HepG2 (cell line): ENCODE results near the gene GDF15. TPM values are rescaled to one million over a fixed set of nuclear protein-coding genes. Genes with fewer than 3 reads are reported as not detected.

ENCODE experiments used
- ETV6 ChIP-seq: sonication (generic); formaldehyde crosslinking; conservative IDR thresholded peaks from 2 replicates; pipeline ENCODE4 v1.4.0; 2020; ENCODE audit warnings: missing genetic modification reagents
- FOXA3 ChIP-seq: IDR thresholded peaks from 2 replicates; pipeline ENCODE4 v1.6.1; 2016; ENCODE audit warnings: missing genetic modification reagents, missing compliant biosample characterization
- IKZF1 ChIP-seq: fragments of 450-650 bp; IDR thresholded peaks from 2 replicates; pipeline ENCODE4 v1.7.1; 2016
- KDM5B ChIP-seq: sonication (generic); formaldehyde crosslinking; IDR thresholded peaks from 2 replicates; pipeline ENCODE4 v1.4.0; 2020; ENCODE audit warnings: missing genetic modification reagents, mild to moderate bottlenecking, borderline replicate concordance
- MED8 ChIP-seq: sonication (generic); formaldehyde crosslinking; IDR thresholded peaks from 2 replicates; pipeline ENCODE4 v1.8.1; 2023; ENCODE audit warnings: mild to moderate bottlenecking, missing genetic modification reagents; ENCODE audit not compliant: insufficient replicate concordance
- SMYD3 ChIP-seq: sonication (generic); formaldehyde crosslinking; IDR thresholded peaks from 2 replicates; pipeline ENCODE4 v1.8.1; 2023; ENCODE audit warnings: mild to moderate bottlenecking, missing genetic modification reagents
- TARDBP ChIP-seq: sonication (generic); formaldehyde crosslinking; IDR thresholded peaks from 2 replicates; pipeline ENCODE4 v1.8.0; 2022; ENCODE audit warnings: mild to moderate bottlenecking, missing genetic modification reagents
- ZNF138 ChIP-seq: sonication (generic); formaldehyde crosslinking; IDR thresholded peaks from 2 replicates; pipeline ENCODE4 v1.5.0; 2020; ENCODE audit warnings: mild to moderate bottlenecking, low read depth, missing genetic modification reagents
- ZNF326 ChIP-seq: sonication (generic); formaldehyde crosslinking; IDR thresholded peaks from 2 replicates; pipeline ENCODE4 v1.4.0; 2020; ENCODE audit warnings: missing genetic modification reagents, borderline replicate concordance
- ZNF558 ChIP-seq: sonication (generic); formaldehyde crosslinking; IDR thresholded peaks from 2 replicates; pipeline ENCODE4 v1.9.0; 2022; ENCODE audit warnings: mild to moderate bottlenecking, missing genetic modification reagents, borderline replicate concordance
- ZNF883 ChIP-seq: sonication (generic); formaldehyde crosslinking; IDR thresholded peaks from 2 replicates; pipeline ENCODE4 v1.5.1; 2020; ENCODE audit warnings: mild to moderate bottlenecking, missing genetic modification reagents; ENCODE audit errors: not compliant biosample characterization
- polyA plus RNA-seq, 8 experiments: library from polyadenylated mRNA; depleted of rRNA in 3 of 8; stranded (reverse) in 7 of 8; unstranded in 1 of 8; fragments of >200 nt; fragmentation: Illumina TruSeq in 4 of 8; extraction: Trizol in 4 of 8; gene quantifications; 2 replicates each; pipeline versions ENCODE4 v1.2.1 to v1.2.3, GENCODE V29; 2011 to 2016; ENCODE audit warnings: low read depth in 4 of 8, missing spikeins in 1 of 8, mixed read lengths in 1 of 8; ENCODE audit not compliant: insufficient read depth in 1 of 8
- total RNA-seq, 5 experiments: library from RNA; depleted of rRNA; stranded (reverse); fragments of >200 nt; fragmentation: Illumina TruSeq; extraction: Trizol; gene quantifications; 2 replicates each; pipeline ENCODE4 v1.2.3, GENCODE V29; 2016; ENCODE audit warnings: low read depth in 1 of 5
- TF ChIP-seq, protein P1 (sequence below): sonication (generic); formaldehyde crosslinking; IDR thresholded peaks from 2 replicates; pipeline ENCODE4 v1.5.0; 2020; ENCODE audit warnings: mild to moderate bottlenecking, missing genetic modification reagents
- TF ChIP-seq, protein P2 (sequence below): sonication (generic); formaldehyde crosslinking; IDR thresholded peaks from 2 replicates; pipeline ENCODE4 v1.5.0; 2020; ENCODE audit warnings: mild to moderate bottlenecking, missing genetic modification reagents
- TF ChIP-seq, protein P3 (sequence below): sonication (generic); formaldehyde crosslinking; IDR thresholded peaks from 2 replicates; pipeline ENCODE4 v1.8.0; 2022; ENCODE audit warnings: low read depth, missing genetic modification reagents
- TF ChIP-seq, protein P4 (sequence below): sonication (generic); formaldehyde crosslinking; IDR thresholded peaks from 2 replicates; pipeline ENCODE4 v1.4.0; 2020; ENCODE audit warnings: missing genetic modification reagents, borderline replicate concordance
- TF ChIP-seq, protein P5 (sequence below): sonication (generic); formaldehyde crosslinking; IDR thresholded peaks from 2 replicates; pipeline ENCODE4 v1.4.0; 2020; ENCODE audit warnings: mild to moderate bottlenecking, missing genetic modification reagents

The GDF15 gene
- total and polyA plus RNA-seq, 2 of the 13 experiments (the other 11 are each of a cell fraction or from before 2014, with no cell fraction given) = 146 to 422 TPM

DNA sequence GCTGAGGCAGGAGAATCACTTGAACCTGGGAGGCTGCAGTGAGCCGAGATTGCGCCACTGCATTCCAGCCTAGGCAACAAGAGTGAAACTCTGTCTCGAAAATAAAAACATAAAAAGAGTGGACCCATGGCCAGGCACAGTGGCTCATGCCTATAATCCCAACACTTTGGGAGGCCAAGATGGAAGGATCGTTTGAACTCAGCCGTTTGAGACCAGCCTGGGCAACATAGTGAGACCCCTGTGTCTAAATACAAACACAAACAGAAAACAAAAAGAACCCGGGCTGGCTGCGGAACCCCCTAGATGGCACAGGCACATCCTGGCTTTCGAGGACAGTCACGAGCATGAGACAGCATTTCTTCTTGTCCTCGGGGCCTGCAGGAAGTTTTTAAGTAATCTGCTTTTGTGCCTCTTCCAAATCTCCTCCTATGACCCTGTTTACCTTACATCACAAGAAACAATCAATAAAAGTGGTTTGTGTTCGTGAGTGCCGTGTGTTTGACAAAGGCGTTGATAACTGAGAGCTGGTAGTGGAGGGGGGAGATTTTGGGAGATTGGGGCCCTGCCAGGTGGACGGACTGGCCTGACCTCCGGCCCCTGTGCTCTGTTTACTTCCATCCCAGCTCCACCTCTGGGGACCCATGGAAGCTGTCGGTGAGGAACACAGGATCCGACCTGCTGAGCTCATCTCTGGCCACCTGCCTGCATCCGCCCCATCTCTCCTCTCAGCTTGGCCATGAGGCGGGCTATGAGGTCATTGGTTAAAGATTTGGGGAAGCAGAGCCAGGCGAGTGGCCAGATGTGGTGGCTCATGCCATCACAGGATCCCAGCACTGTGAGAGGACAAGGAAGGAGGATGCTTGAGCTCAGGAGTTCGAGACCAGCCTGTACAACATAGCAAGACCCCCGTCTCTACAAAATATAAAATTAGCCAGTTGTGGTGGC is 5.9 kb upstream of the GDF15 start (continued):
- TF ChIP-seq, protein P1, sequence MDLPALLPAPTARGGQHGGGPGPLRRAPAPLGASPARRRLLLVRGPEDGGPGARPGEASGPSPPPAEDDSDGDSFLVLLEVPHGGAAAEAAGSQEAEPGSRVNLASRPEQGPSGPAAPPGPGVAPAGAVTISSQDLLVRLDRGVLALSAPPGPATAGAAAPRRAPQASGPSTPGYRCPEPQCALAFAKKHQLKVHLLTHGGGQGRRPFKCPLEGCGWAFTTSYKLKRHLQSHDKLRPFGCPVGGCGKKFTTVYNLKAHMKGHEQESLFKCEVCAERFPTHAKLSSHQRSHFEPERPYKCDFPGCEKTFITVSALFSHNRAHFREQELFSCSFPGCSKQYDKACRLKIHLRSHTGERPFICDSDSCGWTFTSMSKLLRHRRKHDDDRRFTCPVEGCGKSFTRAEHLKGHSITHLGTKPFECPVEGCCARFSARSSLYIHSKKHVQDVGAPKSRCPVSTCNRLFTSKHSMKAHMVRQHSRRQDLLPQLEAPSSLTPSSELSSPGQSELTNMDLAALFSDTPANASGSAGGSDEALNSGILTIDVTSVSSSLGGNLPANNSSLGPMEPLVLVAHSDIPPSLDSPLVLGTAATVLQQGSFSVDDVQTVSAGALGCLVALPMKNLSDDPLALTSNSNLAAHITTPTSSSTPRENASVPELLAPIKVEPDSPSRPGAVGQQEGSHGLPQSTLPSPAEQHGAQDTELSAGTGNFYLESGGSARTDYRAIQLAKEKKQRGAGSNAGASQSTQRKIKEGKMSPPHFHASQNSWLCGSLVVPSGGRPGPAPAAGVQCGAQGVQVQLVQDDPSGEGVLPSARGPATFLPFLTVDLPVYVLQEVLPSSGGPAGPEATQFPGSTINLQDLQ = peak; percentile 62; the same call in 1 of the 2 replicates
- TF ChIP-seq FOXA3 (CRISPR knock-in tag) (peak; percentile 97), ETV6 (CRISPR knock-in tag) (no peak), ZNF326 (CRISPR knock-in tag) (no peak), IKZF1 (no peak), MED8 (CRISPR knock-in tag) (peak; percentile 99), ZNF138 (CRISPR knock-in tag) (0 out of 2 replicates have a peak, but pooled peaks have one; percentile 43), TARDBP (CRISPR knock-in tag) (peak; percentile 95), KDM5B (CRISPR knock-in tag) (peak; percentile 77; the same call in 1 of the 2 replicates), SMYD3 (CRISPR knock-in tag) (no peak; the same call in 1 of the 2 replicates), ZNF558 (CRISPR knock-in tag) (peak; percentile 76; the same call in 1 of the 2 replicates), ZNF883 (CRISPR knock-in tag) (peak; percentile 45)
- TF ChIP-seq, protein P2, sequence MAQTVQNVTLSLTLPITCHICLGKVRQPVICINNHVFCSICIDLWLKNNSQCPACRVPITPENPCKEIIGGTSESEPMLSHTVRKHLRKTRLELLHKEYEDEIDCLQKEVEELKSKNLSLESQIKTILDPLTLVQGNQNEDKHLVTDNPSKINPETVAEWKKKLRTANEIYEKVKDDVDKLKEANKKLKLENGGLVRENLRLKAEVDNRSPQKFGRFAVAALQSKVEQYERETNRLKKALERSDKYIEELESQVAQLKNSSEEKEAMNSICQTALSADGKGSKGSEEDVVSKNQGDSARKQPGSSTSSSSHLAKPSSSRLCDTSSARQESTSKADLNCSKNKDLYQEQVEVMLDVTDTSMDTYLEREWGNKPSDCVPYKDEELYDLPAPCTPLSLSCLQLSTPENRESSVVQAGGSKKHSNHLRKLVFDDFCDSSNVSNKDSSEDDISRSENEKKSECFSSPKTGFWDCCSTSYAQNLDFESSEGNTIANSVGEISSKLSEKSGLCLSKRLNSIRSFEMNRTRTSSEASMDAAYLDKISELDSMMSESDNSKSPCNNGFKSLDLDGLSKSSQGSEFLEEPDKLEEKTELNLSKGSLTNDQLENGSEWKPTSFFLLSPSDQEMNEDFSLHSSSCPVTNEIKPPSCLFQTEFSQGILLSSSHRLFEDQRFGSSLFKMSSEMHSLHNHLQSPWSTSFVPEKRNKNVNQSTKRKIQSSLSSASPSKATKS (CRISPR knock-in tag) = peak; percentile 58; the same call in 1 of the 2 replicates
- TF ChIP-seq, protein P3, sequence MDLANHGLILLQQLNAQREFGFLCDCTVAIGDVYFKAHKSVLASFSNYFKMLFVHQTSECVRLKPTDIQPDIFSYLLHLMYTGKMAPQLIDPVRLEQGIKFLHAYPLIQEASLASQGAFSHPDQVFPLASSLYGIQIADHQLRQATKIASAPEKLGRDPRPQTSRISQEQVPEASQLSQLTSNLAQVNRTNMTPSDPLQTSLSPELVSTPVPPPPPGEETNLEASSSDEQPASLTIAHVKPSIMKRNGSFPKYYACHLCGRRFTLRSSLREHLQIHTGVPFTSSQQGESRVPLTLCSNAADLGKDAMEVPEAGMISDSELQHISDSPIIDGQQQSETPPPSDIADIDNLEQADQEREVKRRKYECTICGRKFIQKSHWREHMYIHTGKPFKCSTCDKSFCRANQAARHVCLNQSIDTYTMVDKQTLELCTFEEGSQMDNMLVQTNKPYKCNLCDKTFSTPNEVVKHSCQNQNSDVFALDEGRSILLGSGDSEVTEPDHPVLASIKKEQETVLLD (CRISPR knock-in tag) = peak; percentile 53
- TF ChIP-seq, protein P4, sequence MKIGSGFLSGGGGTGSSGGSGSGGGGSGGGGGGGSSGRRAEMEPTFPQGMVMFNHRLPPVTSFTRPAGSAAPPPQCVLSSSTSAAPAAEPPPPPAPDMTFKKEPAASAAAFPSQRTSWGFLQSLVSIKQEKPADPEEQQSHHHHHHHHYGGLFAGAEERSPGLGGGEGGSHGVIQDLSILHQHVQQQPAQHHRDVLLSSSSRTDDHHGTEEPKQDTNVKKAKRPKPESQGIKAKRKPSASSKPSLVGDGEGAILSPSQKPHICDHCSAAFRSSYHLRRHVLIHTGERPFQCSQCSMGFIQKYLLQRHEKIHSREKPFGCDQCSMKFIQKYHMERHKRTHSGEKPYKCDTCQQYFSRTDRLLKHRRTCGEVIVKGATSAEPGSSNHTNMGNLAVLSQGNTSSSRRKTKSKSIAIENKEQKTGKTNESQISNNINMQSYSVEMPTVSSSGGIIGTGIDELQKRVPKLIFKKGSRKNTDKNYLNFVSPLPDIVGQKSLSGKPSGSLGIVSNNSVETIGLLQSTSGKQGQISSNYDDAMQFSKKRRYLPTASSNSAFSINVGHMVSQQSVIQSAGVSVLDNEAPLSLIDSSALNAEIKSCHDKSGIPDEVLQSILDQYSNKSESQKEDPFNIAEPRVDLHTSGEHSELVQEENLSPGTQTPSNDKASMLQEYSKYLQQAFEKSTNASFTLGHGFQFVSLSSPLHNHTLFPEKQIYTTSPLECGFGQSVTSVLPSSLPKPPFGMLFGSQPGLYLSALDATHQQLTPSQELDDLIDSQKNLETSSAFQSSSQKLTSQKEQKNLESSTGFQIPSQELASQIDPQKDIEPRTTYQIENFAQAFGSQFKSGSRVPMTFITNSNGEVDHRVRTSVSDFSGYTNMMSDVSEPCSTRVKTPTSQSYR (CRISPR knock-in tag) = peak; percentile 70; the same call in 1 of the 2 replicates
- TF ChIP-seq, protein P5, sequence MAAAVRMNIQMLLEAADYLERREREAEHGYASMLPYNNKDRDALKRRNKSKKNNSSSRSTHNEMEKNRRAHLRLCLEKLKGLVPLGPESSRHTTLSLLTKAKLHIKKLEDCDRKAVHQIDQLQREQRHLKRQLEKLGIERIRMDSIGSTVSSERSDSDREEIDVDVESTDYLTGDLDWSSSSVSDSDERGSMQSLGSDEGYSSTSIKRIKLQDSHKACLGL (CRISPR knock-in tag) = no peak
